ENCODE data around the gene CHRNA4.

Gene CHRNA4

DNA sequence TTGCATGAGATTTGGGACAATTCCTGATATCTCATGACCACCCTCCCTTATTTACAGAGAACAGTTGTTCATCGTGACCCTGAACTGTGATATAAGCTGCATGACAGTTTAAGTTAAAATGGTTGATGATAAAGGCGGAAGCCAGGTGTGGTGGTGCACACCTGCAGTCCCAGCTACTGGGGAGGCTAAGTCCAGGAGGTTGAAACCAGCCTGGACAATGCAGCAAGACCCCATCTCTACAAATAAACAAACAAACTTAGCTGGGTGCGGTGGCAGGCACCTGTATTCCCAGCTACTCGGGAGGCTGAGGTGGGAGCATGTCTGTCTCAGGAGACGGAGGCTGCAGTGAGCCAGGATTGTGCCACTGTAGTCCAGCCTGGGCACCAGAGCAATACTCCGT is 44.1 kb downstream of the CHRNA4 start:
- no peaks in the 10 kb centered on the region for H4K20me1 ChIP-seq (ENCODE audit: insufficient read depth, low read length, poor library complexity, severe bottlenecking)
- H3K36me3 ChIP-seq (ENCODE audit: insufficient read depth, low read length): no peaks in the 10 kb centered on the region
- TF ChIP-seq, protein P1, sequence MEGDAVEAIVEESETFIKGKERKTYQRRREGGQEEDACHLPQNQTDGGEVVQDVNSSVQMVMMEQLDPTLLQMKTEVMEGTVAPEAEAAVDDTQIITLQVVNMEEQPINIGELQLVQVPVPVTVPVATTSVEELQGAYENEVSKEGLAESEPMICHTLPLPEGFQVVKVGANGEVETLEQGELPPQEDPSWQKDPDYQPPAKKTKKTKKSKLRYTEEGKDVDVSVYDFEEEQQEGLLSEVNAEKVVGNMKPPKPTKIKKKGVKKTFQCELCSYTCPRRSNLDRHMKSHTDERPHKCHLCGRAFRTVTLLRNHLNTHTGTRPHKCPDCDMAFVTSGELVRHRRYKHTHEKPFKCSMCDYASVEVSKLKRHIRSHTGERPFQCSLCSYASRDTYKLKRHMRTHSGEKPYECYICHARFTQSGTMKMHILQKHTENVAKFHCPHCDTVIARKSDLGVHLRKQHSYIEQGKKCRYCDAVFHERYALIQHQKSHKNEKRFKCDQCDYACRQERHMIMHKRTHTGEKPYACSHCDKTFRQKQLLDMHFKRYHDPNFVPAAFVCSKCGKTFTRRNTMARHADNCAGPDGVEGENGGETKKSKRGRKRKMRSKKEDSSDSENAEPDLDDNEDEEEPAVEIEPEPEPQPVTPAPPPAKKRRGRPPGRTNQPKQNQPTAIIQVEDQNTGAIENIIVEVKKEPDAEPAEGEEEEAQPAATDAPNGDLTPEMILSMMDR (conservative IDR thresholded peaks at IDR 0.05; ENCODE audit: low read length): no peak
- no peak for TF ChIP-seq EZH2phosphoT487 (IDR thresholded peaks at IDR 0.05; ENCODE audit: borderline replicate concordance)
- no peak overlapping the region for H3K9ac ChIP-seq (ENCODE audit: low read depth, low read length, poor library complexity, severe bottlenecking)
- H3K4me1 ChIP-seq (ENCODE audit: insufficient read depth, low read length, poor library complexity, severe bottlenecking): peaks cover 4% of the 10 kb centered on the region
- H3K27me3 ChIP-seq (ENCODE audit: insufficient read depth, low read length, poor library complexity, severe bottlenecking): no peaks in the 10 kb centered on the region
- H3K9me3 ChIP-seq (ENCODE audit: insufficient read depth, low read depth, low read length): no peaks in the 10 kb centered on the region
- no peak overlapping the region for H3K4me3 ChIP-seq (ENCODE audit: low read length, poor library complexity, severe bottlenecking)
- no peaks in the 10 kb centered on the region for H3K9me2 ChIP-seq (replicated peaks; ENCODE audit: low read depth, low read length)
- no peaks in the 10 kb centered on the region for H3K79me2 ChIP-seq (ENCODE audit: insufficient read depth, low read length)
- no peaks in the 10 kb centered on the region for H3F3A ChIP-seq (ENCODE audit: low read depth)
- H3K4me2 ChIP-seq (ENCODE audit: low read depth, low read length, poor library complexity, severe bottlenecking): no peak overlapping the region
- no peak overlapping the region for H2AFZ ChIP-seq (ENCODE audit: low read length)

DNA sequence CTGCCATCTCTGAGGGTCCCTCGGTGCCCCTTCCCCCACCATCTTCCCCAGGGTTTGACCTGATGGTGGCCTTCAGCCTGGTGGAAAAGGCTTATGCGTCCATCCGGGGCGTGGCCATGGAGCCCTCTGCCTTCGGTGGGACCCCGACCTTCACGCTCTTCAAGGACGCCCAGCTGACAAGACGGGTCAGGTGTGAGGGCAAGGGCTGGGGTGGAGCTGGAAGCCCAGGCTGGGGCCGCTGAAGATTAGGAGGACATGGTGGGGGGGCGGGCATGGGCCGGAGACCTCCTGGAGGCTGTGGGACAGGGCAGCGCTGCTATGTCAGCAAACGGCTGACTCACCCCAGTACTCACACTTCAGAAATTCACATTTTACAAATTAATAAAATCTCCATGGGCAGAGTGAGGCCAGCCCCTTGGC is 44.6 kb downstream of the CHRNA4 start:
- Histone ChIP-seq H4K20me1 (ENCODE audit: insufficient read depth, low read length, poor library complexity, severe bottlenecking) (no peaks in the 10 kb centered on the region), H2AFZ (ENCODE audit: low read length) (no peak overlapping the region), H3K9ac (ENCODE audit: low read depth, low read length, poor library complexity, severe bottlenecking) (no peak overlapping the region), H3F3A (ENCODE audit: low read depth) (no peaks in the 10 kb centered on the region), H3K4me3 (ENCODE audit: low read length, poor library complexity, severe bottlenecking) (no peak overlapping the region), H3K9me2 (replicated peaks; ENCODE audit: low read depth, low read length) (no peaks in the 10 kb centered on the region), H3K9me3 (ENCODE audit: insufficient read depth, low read depth, low read length) (no peaks in the 10 kb centered on the region), H3K27me3 (ENCODE audit: insufficient read depth, low read length, poor library complexity, severe bottlenecking) (no peaks in the 10 kb centered on the region), H3K79me2 (ENCODE audit: insufficient read depth, low read length) (no peaks in the 10 kb centered on the region), H3K4me2 (ENCODE audit: low read depth, low read length, poor library complexity, severe bottlenecking) (no peak overlapping the region), H3K36me3 (ENCODE audit: insufficient read depth, low read length) (no peaks in the 10 kb centered on the region), H3K4me1 (ENCODE audit: insufficient read depth, low read length, poor library complexity, severe bottlenecking) (peaks cover 7% of the 10 kb centered on the region)
- no peak for TF ChIP-seq EZH2phosphoT487 (IDR thresholded peaks at IDR 0.05; ENCODE audit: borderline replicate concordance)
- TF ChIP-seq, protein P1 (conservative IDR thresholded peaks at IDR 0.05; ENCODE audit: low read length): no peak

DNA sequence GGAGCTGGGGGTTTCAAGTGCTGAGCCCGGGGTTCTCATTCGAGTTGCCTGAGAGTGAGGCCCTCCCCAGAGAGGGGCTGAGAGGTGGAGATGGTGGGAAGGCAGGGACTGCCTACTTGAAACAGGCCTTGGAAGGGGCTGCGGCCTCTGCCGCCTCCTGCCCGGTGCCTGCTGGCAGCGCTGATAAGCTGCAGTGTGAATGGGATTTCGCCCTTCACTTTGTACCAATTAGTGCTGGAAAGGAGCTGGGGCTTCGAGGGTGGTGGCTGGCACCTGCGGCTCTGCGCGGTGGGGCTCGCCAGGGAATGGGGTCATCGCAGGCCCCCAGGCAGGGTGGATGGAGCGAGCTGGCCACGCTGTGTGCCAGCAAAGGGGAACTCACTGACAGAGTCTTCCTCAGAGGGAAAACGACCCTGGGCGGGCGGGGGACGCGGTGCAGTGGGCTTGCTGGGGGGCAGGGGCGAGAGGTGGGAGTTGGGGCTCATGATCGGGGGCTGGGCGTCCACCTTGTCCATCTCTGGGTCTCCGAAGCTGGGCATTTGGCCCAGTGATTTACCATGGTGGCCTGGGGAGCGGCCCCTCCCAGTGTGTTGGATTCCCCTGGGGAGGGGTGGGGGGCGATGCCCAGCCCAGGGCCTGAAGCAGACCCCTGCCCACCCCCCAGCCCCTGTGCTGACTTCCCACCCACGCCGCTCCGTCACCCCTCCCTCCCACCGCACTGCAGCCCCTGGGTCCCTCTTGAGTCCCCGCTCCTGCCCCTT is 45.2 kb downstream of the CHRNA4 start:
- no peak overlapping the region for H3K9ac ChIP-seq (ENCODE audit: low read depth, low read length, poor library complexity, severe bottlenecking)
- H3K27me3 ChIP-seq (ENCODE audit: insufficient read depth, low read length, poor library complexity, severe bottlenecking): no peaks in the 10 kb centered on the region
- H3K4me1 ChIP-seq (ENCODE audit: insufficient read depth, low read length, poor library complexity, severe bottlenecking): peaks cover 7% of the 10 kb centered on the region
- no peaks in the 10 kb centered on the region for H3F3A ChIP-seq (ENCODE audit: low read depth)
- H2AFZ ChIP-seq (ENCODE audit: low read length): no peak overlapping the region
- no peak overlapping the region for H3K4me3 ChIP-seq (ENCODE audit: low read length, poor library complexity, severe bottlenecking)
- H3K9me3 ChIP-seq (ENCODE audit: insufficient read depth, low read depth, low read length): no peaks in the 10 kb centered on the region
- H3K36me3 ChIP-seq (ENCODE audit: insufficient read depth, low read length): no peaks in the 10 kb centered on the region
- no peak overlapping the region for H3K4me2 ChIP-seq (ENCODE audit: low read depth, low read length, poor library complexity, severe bottlenecking)
- no peaks in the 10 kb centered on the region for H4K20me1 ChIP-seq (ENCODE audit: insufficient read depth, low read length, poor library complexity, severe bottlenecking)
- no peaks in the 10 kb centered on the region for H3K9me2 ChIP-seq (replicated peaks; ENCODE audit: low read depth, low read length)
- no peak for TF ChIP-seq EZH2phosphoT487 (IDR thresholded peaks at IDR 0.05; ENCODE audit: borderline replicate concordance)
- TF ChIP-seq, protein P1 (conservative IDR thresholded peaks at IDR 0.05; ENCODE audit: low read length): no peak
- no peaks in the 10 kb centered on the region for H3K79me2 ChIP-seq (ENCODE audit: insufficient read depth, low read length)

Data from Loucy (cell line).